H7 (cell line): Measurements from ENCODE around the gene CSTB. TPM values are rescaled to one million over a fixed set of nuclear protein-coding genes. Genes with fewer than 3 reads are reported as not detected.

Experiments
- DNase-seq: peaks from one replicate; pipeline ENCODE4 v3.0.0; 2012
- H3K27me3 ChIP-seq: 2 replicates; pipeline ENCODE4 v1.6.0; 2011; ENCODE audit warnings: mild to moderate bottlenecking, low read length; ENCODE audit not compliant: control insufficient read depth, insufficient read depth
- H3K36me3 ChIP-seq: replicated peaks from 2 replicates; pipeline ENCODE4 v1.5.1; 2011; ENCODE audit warnings: low read length; ENCODE audit not compliant: control insufficient read depth, insufficient read depth
- H3K4me3 ChIP-seq: 2 replicates; pipeline ENCODE4 v1.5.1; 2011; ENCODE audit warnings: low read depth, mild to moderate bottlenecking, control low read depth, low read length, moderate library complexity; ENCODE audit not compliant: insufficient read depth
- total RNA-seq: library from RNA; depleted of rRNA; stranded (reverse); fragments of >200 nt; shearing (Covaris generic); gene quantifications from 2 replicates; pipeline ENCODE4 v1.2.3, GENCODE V29; 2014

The CSTB gene
- total RNA-seq, 1 experiment from 2014 or later, result 29.6 TPM

- no peak overlapping the region for H3K4me3 ChIP-seq
- H3K27me3 ChIP-seq, result no peaks in the 10 kb centered on the region
- peak; percentile 58 for DNase-seq
- H3K36me3 ChIP-seq, result peaks cover 27% of the 10 kb centered on the region
Observed at GRCh38 chr21:43803558-43804300, 27.6 kb upstream of the CSTB start.

GRCh38 chr21:43802713-43803313, 26.7 kb upstream of the CSTB start:
- Histone ChIP-seq H3K27me3 (no peaks in the 10 kb centered on the region), H3K4me3 (no peak overlapping the region), H3K36me3 (peaks cover 33% of the 10 kb centered on the region)
- peak; percentile 52 for DNase-seq

- no peak overlapping the region for H3K4me3 ChIP-seq
- H3K27me3 ChIP-seq, result no peaks in the 10 kb centered on the region
- DNase-seq, result no peak
- peaks cover 47% of the 10 kb centered on the region for H3K36me3 ChIP-seq
Observed at GRCh38 chr21:43801006-43801783, 25.1 kb upstream of the CSTB start.

GRCh38 chr21:43800566-43800965, 24.5 kb upstream of the CSTB start:
- Histone ChIP-seq H3K27me3 (no peaks in the 10 kb centered on the region), H3K4me3 (no peak overlapping the region), H3K36me3 (peaks cover 51% of the 10 kb centered on the region)
- DNase-seq, result peak; percentile 50

DNA sequence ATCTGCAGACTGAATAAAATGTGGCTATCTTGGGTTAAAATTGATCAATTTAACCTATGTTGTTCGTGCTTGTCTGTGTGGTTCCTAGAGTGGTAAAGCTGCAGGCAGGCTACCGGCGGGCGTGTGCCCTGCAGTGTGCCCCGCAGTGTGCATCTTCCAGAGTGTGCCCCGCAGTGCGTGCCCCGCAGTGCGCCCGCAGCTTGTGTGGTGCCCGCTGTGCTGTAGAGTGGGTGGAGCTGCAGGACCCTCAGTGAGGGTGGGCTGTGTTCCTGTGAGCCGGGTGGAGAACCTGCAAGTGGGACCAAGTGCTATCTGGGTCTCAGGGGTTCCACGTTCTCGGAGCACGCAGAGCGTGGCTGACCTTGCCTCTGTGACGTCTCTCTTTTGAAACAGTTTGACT, 24.0 kb upstream of the CSTB start:
- H3K36me3 ChIP-seq, result peaks cover 53% of the 10 kb centered on the region
- H3K4me3 ChIP-seq, result no peak overlapping the region
- DNase-seq, result peak; percentile 41
- no peaks in the 10 kb centered on the region for H3K27me3 ChIP-seq

GRCh38 chr21:43799301-43799840, 23.3 kb upstream of the CSTB start:
- H3K36me3 ChIP-seq, result peaks cover 60% of the 10 kb centered on the region

GRCh38 chr21:43797925-43798715, 22.0 kb upstream of the CSTB start:
- Histone ChIP-seq H3K4me3 (no peak overlapping the region), H3K27me3 (no peaks in the 10 kb centered on the region), H3K36me3 (peaks cover 67% of the 10 kb centered on the region)
- DNase-seq, result peak; percentile 47

More at GRCh38 chr21:43799301-43799840, 23.3 kb upstream of the CSTB start:
- DNase-seq, result peak; percentile 54
- no peaks in the 10 kb centered on the region for H3K27me3 ChIP-seq
- no peak overlapping the region for H3K4me3 ChIP-seq

- no peaks in the 10 kb centered on the region for H3K27me3 ChIP-seq
- no peak overlapping the region for H3K4me3 ChIP-seq
- DNase-seq, result peak; percentile 45
- peaks cover 67% of the 10 kb centered on the region for H3K36me3 ChIP-seq
Observed at GRCh38 chr21:43797415-43797814, 21.3 kb upstream of the CSTB start.

- DNase-seq, result peak; percentile 47
- Histone ChIP-seq H3K36me3 (peaks cover 66% of the 10 kb centered on the region), H3K27me3 (no peaks in the 10 kb centered on the region), H3K4me3 (no peak overlapping the region)
Observed at GRCh38 chr21:43794857-43795256, 18.7 kb upstream of the CSTB start.

- no peaks in the 10 kb centered on the region for H3K27me3 ChIP-seq
- peak; percentile 32 for DNase-seq
- peaks cover 66% of the 10 kb centered on the region for H3K36me3 ChIP-seq
- no peak overlapping the region for H3K4me3 ChIP-seq
Observed at GRCh38 chr21:43794311-43794710, 18.2 kb upstream of the CSTB start.

GRCh38 chr21:43793243-43793642, 17.1 kb upstream of the CSTB start:
- Histone ChIP-seq H3K27me3 (no peaks in the 10 kb centered on the region), H3K36me3 (peaks cover 61% of the 10 kb centered on the region)

GRCh38 chr21:43792406-43792805, 16.3 kb upstream of the CSTB start:
- no peak overlapping the region for H3K4me3 ChIP-seq
- no peaks in the 10 kb centered on the region for H3K27me3 ChIP-seq
- H3K36me3 ChIP-seq, result peaks cover 54% of the 10 kb centered on the region
- DNase-seq, result no peak

More at GRCh38 chr21:43793243-43793642, 17.1 kb upstream of the CSTB start:
- DNase-seq, result peak; percentile 28
- H3K4me3 ChIP-seq, result no peak overlapping the region

DNA sequence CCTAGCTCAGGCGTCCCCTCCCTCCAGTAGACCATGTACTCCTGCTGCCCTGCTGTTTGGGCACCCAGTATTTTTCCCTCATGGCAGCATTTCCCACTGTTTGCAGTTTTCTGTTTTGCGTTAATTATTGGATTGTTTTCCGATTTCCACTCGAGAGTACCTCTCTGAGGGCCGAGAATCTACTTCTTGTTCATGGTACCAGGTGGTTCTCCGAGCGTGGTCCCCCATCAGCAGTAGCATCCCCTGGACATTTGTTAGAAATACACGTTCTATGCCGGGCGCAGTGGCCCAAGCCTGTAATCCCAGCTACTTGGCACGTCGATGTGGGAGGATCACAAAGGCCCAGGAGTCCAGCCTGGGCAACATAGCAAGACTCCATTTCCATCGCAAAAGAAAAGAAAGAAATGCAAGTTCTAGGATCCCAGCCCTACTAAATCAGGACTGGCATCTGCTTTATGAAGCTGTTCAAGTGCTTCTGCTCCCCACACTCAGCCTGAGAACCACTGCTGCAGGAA, 14.0 kb upstream of the CSTB start:
- no peaks in the 10 kb centered on the region for H3K27me3 ChIP-seq
- H3K36me3 ChIP-seq, result peaks cover 37% of the 10 kb centered on the region
- DNase-seq, result no peak
- peak overlapping the region; percentile 92 for H3K4me3 ChIP-seq
